Body of pancreas (tissue), 4 donors: ENCODE measurements around the gene MAPK10.

ENCODE experiments used
- CTCF ChIP-seq, 7 experiments: fragments of 450-650 bp in 4 of 7; fragments of 200-600 bp in 3 of 7; sonication (generic) in 3 of 7; IDR thresholded peaks; one replicate each; pipeline ENCODE4 v1.5.1; 2016 to 2019; ENCODE audit warnings: antibody characterized with exemption in 7 of 7
- POLR2A ChIP-seq, 3 donors: fragments of 450-650 bp; IDR thresholded peaks; one replicate each; pipeline ENCODE4 v1.6.1; 2016; ENCODE audit warnings: antibody characterized with exemption in 3 of 3, mild to moderate bottlenecking in 2 of 3

GRCh38 chr4:86019906-86020305 is 339.9 kb downstream of the MAPK10 start:
- TF ChIP-seq CTCF (IDR thresholded peaks at IDR 0.05) (no peak), POLR2A (IDR thresholded peaks at IDR 0.05) (no peak)
